ENCODE results near the gene INSL3.
"Not testable (repeated sequence)": the region's sequence is repeated elsewhere in the genome, so short reads cannot be mapped to it uniquely, and the experiment has no call there.

INSL3 gene

GRCh38 chr19:17794731-17795494 lies 26.4 kb downstream of the INSL3 start, which contains the start of gene B3GNT3:
Gene B3GNT3, plus strand, starts transcription at chr19:17795138. Its CDS starts 12,670 bp downstream, at chr19:17807808.
- Mint-ChIP-seq H3K36me3 (peaks cover 2% of the 10 kb centered on the region), H3K4me3 (no peak within 1 kb of the TSS), H3K27me3 (peaks cover 46% of the 10 kb centered on the region), H3K9me3 (no peaks in the 10 kb centered on the region), H3K4me1 (peaks cover 63% of the 10 kb centered on the region), H3K27ac (no peak within 1 kb of the TSS)
- no peak for DNase-seq
- CTCF ChIA-PET: interaction anchor here (0.6 to 0.9 kb wide), 2 partner anchors 10 to 61 kb away, joined by 3 to 4 read pairs; no protein-coding TSS in a partner anchor

- H3K4me1 Mint-ChIP-seq: peaks cover 66% of the 10 kb centered on the region
- CTCF ChIA-PET: interaction anchor here (0.9 kb wide), 1 partner anchor 10 kb away, joined by 4 read pairs; no protein-coding TSS in a partner anchor
Measured at GRCh38 chr19:17794412-17794730, 26.9 kb downstream of the INSL3 start.

DNA sequence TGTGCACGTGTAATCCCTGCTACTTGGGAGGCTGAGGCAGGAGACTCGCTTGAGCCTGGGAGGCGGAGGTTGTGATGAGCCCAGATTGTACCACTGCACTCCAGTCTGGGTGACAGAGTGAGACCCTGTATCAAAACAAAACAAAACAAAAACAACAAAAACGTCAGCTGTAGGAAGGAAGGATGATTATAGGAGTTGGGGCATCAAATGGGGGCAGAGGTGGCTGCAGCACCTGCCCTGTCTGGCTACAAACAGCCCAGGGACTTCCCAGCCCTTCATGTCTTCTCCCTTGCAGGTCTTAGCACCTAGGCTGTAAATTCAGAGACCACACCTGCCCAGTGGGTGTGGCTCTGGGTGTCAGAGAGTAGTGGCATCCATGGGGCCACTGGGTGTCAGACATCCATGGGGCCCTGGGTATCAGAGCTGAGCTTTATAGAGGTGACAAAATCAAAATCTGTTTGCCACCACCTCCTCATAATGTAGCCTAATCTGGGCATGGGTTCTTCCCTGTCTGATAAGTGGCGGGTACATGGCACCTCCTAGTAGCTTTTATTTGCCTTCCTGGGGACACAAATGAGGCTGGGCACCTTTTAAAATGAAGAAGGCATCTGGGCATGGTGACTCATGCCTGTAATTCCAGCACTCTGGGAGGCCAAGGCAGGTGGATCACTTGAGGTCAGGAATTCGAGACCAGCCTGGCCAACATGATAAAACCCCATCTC lies 31.1 kb downstream of the INSL3 start:
- Mint-ChIP-seq H3K36me3 (peaks cover 25% of the 10 kb centered on the region), H3K4me1 (peaks cover 53% of the 10 kb centered on the region), H3K4me3 (no peak overlapping the region), H3K9me3 (no peaks in the 10 kb centered on the region), H3K27ac (peak overlapping the region; percentile 68), H3K27me3 (peaks cover 20% of the 10 kb centered on the region)
- CTCF ChIA-PET: interaction anchor here (1.1 to 1.9 kb wide), 3 partner anchors 15 to 87 kb away, joined by 3 to 7 read pairs (median 4); no protein-coding TSS in a partner anchor
- DNase-seq: no peak

More at GRCh38 chr19:17794412-17794730, 26.9 kb downstream of the INSL3 start:
- H3K4me3 Mint-ChIP-seq: no peak overlapping the region
- no peaks in the 10 kb centered on the region for H3K9me3 Mint-ChIP-seq
- peaks cover 40% of the 10 kb centered on the region for H3K27me3 Mint-ChIP-seq
- H3K36me3 Mint-ChIP-seq: peaks cover 3% of the 10 kb centered on the region
- no peak overlapping the region for H3K27ac Mint-ChIP-seq
- no peak for DNase-seq

- Mint-ChIP-seq H3K27me3 (peaks cover 4% of the 10 kb centered on the region), H3K36me3 (peaks cover 37% of the 10 kb centered on the region), H3K27ac (no peak overlapping the region), H3K9me3 (no peaks in the 10 kb centered on the region), H3K4me1 (peaks cover 48% of the 10 kb centered on the region), H3K4me3 (no peak overlapping the region)
- CTCF ChIA-PET: no interaction called here
- no peak for DNase-seq
Measured at GRCh38 chr19:17788632-17789031, 32.7 kb downstream of the INSL3 start.

- no peak for DNase-seq
- Mint-ChIP-seq H3K9me3 (no peaks in the 10 kb centered on the region), H3K27me3 (no peaks in the 10 kb centered on the region), H3K4me3 (no peak overlapping the region), H3K27ac (no peak overlapping the region), H3K36me3 (peaks cover 40% of the 10 kb centered on the region), H3K4me1 (peaks cover 41% of the 10 kb centered on the region)
- CTCF ChIA-PET: no interaction called here
Measured at GRCh38 chr19:17787274-17787913, 33.9 kb downstream of the INSL3 start.

GRCh38 chr19:17784201-17785008 lies 36.9 kb downstream of the INSL3 start:
- peak; percentile 85 for DNase-seq
- H3K9me3 Mint-ChIP-seq: no peaks in the 10 kb centered on the region
- H3K36me3 Mint-ChIP-seq: peaks cover 45% of the 10 kb centered on the region
- CTCF ChIA-PET: interaction anchor here (0.9 to 3.1 kb wide), 10 partner anchors 10 to 212 kb away, joined by 3 to 12 read pairs (median 4); partner anchors contain the start of gene B3GNT3
- H3K4me1 Mint-ChIP-seq: peaks cover 18% of the 10 kb centered on the region
- no peak overlapping the region for H3K4me3 Mint-ChIP-seq
- no peak overlapping the region for H3K27ac Mint-ChIP-seq
- no peaks in the 10 kb centered on the region for H3K27me3 Mint-ChIP-seq

- not testable (repeated sequence) for H3K27ac Mint-ChIP-seq, DNase-seq, H3K4me3 Mint-ChIP-seq, H3K27me3 Mint-ChIP-seq, H3K9me3 Mint-ChIP-seq
- H3K4me1 Mint-ChIP-seq: peaks cover 16% of the 10 kb centered on the region
- peaks cover 39% of the 10 kb centered on the region for H3K36me3 Mint-ChIP-seq
- CTCF ChIA-PET: interaction anchor here (1.0 to 3.1 kb wide), 7 partner anchors 9 to 211 kb away, joined by 3 to 12 read pairs (median 5); no protein-coding TSS in a partner anchor
Measured at GRCh38 chr19:17783721-17784120, 37.6 kb downstream of the INSL3 start.

DNA sequence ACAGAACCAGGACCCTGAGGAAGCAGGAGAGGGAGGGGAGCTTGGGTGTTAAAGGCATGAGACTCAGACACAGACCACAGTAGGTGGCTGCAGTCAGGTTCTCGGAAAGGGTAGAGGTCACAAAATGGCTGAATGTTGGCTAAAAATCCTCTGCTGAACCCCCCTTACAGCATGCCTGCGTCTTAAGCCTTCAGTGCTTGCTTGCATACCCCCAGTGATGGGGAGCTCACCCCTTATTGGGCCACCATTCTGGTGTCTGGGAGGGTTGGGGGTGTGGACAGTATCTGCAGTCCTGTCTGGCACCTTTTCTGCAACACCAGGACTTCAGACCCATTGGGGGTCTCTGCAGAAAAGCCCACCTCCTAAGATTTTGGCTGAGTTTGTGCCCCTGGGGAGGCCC lies 40.5 kb downstream of the INSL3 start:
- Mint-ChIP-seq H3K27ac (no peak overlapping the region), H3K4me3 (no peak overlapping the region), H3K4me1 (peaks cover 13% of the 10 kb centered on the region), H3K27me3 (no peaks in the 10 kb centered on the region), H3K36me3 (peaks cover 39% of the 10 kb centered on the region), H3K9me3 (no peaks in the 10 kb centered on the region)
- CTCF ChIA-PET: no interaction called here
- no peak for DNase-seq

DNA sequence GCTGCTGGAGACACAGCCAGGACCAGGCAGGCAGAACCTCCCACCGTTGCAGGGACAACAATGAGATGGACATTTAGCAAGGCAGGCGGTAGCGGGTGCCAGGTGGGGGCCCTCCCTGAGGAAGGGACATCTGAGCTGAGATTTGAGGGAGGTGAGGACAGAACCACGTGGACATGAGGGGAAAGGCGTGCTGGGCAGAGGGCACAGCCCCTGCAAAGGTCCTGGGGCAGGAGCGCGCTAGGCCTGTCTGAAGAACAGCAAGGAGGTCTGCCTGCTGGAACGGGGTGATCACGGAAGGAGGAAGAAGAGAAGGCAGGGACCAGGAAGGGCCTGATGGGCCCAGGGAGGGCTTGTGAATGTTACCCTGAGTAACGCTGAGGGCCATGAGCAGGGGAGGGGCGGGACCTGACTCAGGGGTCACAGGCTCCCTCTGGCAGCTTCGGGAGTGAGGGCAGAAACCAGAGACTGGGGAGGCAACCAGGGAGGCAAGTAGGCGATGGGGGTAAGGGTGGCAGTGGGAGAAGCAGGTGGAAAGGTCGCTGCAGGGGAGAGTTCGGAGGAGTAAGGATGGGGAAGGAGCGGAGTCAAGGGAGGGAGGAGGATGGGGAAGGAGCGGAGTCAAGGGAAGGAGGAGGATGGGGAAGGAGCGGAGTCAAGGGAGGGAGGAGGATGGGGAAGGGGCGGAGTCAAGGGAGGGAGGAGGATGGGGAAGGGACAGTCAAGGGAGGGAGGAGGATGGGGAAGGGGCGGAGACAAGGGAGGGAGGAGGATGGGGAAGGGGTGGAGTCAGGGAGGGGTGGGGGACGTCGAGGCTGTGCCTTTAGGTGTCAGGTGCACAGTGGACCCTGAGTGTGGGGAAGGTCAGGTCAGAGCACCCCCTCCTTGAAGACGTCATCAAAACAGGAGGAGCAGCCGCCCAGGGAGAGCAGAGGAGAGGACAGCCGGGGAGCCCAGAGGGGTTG lies 42.1 kb downstream of the INSL3 start:
- DNase-seq: no peak
- Mint-ChIP-seq H3K4me1 (peaks cover 10% of the 10 kb centered on the region), H3K27ac (peak overlapping the region; percentile 49), H3K36me3 (peaks cover 42% of the 10 kb centered on the region), H3K9me3 (no peaks in the 10 kb centered on the region), H3K27me3 (no peaks in the 10 kb centered on the region), H3K4me3 (no peak overlapping the region)
- CTCF ChIA-PET: no interaction called here

GRCh38 chr19:17778251-17778967 lies 42.9 kb downstream of the INSL3 start:
- H3K27me3 Mint-ChIP-seq: no peaks in the 10 kb centered on the region
- peak; percentile 62 for DNase-seq
- no peak overlapping the region for H3K4me3 Mint-ChIP-seq
- H3K9me3 Mint-ChIP-seq: no peaks in the 10 kb centered on the region
- peaks cover 5% of the 10 kb centered on the region for H3K4me1 Mint-ChIP-seq
- H3K27ac Mint-ChIP-seq: no peak overlapping the region
- CTCF ChIA-PET: interaction anchor here (0.7 kb wide), 1 partner anchor 347 kb away, joined by 3 read pairs; no protein-coding TSS in a partner anchor
- peaks cover 42% of the 10 kb centered on the region for H3K36me3 Mint-ChIP-seq

GRCh38 chr19:17777840-17778239 lies 43.5 kb downstream of the INSL3 start:
- CTCF ChIA-PET: interaction anchor here (0.7 kb wide), 1 partner anchor 347 kb away, joined by 3 read pairs; no protein-coding TSS in a partner anchor
- H3K4me3 Mint-ChIP-seq: not testable (repeated sequence)
- peaks cover 48% of the 10 kb centered on the region for H3K36me3 Mint-ChIP-seq

More at GRCh38 chr19:17777840-17778239, 43.5 kb downstream of the INSL3 start:
- H3K4me1 Mint-ChIP-seq, H3K27me3 Mint-ChIP-seq, H3K9me3 Mint-ChIP-seq, H3K27ac Mint-ChIP-seq, DNase-seq: not testable (repeated sequence)

All from activated naive CD4-positive, alpha-beta T cell treated with anti-CD3 and anti-CD28 coated beads, Interleukin-2, amount 10 ng/mL, durations not matched to agents 7 days and 5 days (primary cell).